HL-60 (cell line): Measurements from ENCODE around the gene PAH.

ENCODE experiments used
- CTCF ChIP-seq: IDR thresholded peaks from one replicate; pipeline ENCODE4 v1.5.1; 2011; ENCODE audit warnings: low read length, control low read depth, inconsistent platforms; ENCODE audit not compliant: insufficient read depth
- GABPA ChIP-seq: IDR thresholded peaks from 2 replicates; pipeline ENCODE4 v1.6.1; 2012; ENCODE audit warnings: low read depth
- POLR2AphosphoS5 ChIP-seq: IDR thresholded peaks from 2 replicates; pipeline ENCODE4 v1.6.1; 2012; ENCODE audit warnings: low read depth
- REST ChIP-seq: IDR thresholded peaks from 2 replicates; pipeline ENCODE4 v1.6.1; 2012; ENCODE audit warnings: low read depth; ENCODE audit not compliant: insufficient replicate concordance

- TF ChIP-seq CTCF: no peak
- no peak for TF ChIP-seq GABPA
- TF ChIP-seq REST: no peak
- no peak for TF ChIP-seq POLR2AphosphoS5
Measured at GRCh38 chr12:102913453-102914226, 3.4 kb downstream of the PAH start.
